ENCODE results near the gene ILKAP.

The ILKAP gene

GRCh38 chr2:238155761-238156694 lies 47.5 kb downstream of the ILKAP start:
- Mint-ChIP-seq H3K9me3 (no peaks in the 10 kb centered on the region), H3K4me3 (no peak overlapping the region), H3K27ac (no peak overlapping the region), H3K36me3 (no peaks in the 10 kb centered on the region), H3K4me1 (peaks cover 7% of the 10 kb centered on the region), H3K27me3 (peaks cover 7% of the 10 kb centered on the region)

DNA sequence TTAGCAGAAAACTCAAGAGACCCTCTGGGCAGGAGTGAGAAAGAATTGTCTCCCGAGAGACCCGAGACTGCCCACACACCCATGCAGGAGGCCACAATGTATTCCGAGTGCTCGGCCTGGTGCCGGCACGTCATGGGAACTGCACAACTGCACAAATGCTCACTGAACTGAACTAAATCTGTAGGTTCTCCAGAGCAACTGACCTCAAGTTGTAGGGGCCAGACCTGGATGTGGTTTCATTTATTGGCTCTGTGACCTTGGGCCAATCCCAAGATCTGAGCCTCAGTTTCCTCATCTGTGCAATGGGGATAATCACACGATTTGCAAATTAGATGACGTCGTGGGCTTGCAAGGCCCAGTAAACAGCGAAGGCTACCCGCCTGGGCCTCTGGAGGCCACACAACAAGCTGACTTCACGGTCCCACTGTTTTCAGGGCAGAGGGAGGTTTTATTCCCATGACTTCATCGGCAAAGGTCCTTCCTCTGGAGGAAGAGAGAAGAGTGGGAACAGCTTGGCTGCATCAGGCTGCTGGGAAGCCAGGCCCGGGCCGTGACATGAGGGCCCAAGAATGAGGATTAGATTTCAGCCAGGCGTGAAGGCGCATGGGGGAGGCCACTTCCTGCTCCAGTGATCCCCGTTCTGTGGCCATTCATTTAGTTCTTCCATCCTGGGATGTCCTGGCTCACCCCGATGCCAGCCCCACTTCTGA lies 48.3 kb downstream of the ILKAP start:
- Mint-ChIP-seq H3K9me3 (no peaks in the 10 kb centered on the region), H3K27ac (no peak overlapping the region), H3K27me3 (peaks cover 3% of the 10 kb centered on the region), H3K36me3 (no peaks in the 10 kb centered on the region), H3K4me3 (no peak overlapping the region), H3K4me1 (peaks cover 7% of the 10 kb centered on the region)

- no peaks in the 10 kb centered on the region for H3K9me3 Mint-ChIP-seq
- no peak overlapping the region for H3K27ac Mint-ChIP-seq
- peaks cover 3% of the 10 kb centered on the region for H3K27me3 Mint-ChIP-seq
- H3K4me3 Mint-ChIP-seq: no peak overlapping the region
- peaks cover 5% of the 10 kb centered on the region for H3K4me1 Mint-ChIP-seq
- H3K36me3 Mint-ChIP-seq: no peaks in the 10 kb centered on the region
These were observed 48.9 kb downstream of the ILKAP start for GRCh38 chr2:238154570-238154969.

- H3K27me3 Mint-ChIP-seq: no peaks in the 10 kb centered on the region
- no peaks in the 10 kb centered on the region for H3K9me3 Mint-ChIP-seq
- H3K27ac Mint-ChIP-seq: no peak overlapping the region
- H3K4me3 Mint-ChIP-seq: no peak overlapping the region
- H3K36me3 Mint-ChIP-seq: no peaks in the 10 kb centered on the region
- H3K4me1 Mint-ChIP-seq: no peaks in the 10 kb centered on the region
These were observed 50.5 kb downstream of the ILKAP start for GRCh38 chr2:238152771-238153688.

- Mint-ChIP-seq H3K4me1 (no peaks in the 10 kb centered on the region), H3K36me3 (no peaks in the 10 kb centered on the region), H3K4me3 (no peak overlapping the region), H3K27ac (no peak overlapping the region), H3K9me3 (no peaks in the 10 kb centered on the region), H3K27me3 (no peaks in the 10 kb centered on the region)
These were observed 51.8 kb downstream of the ILKAP start for GRCh38 chr2:238151628-238152235.

GRCh38 chr2:238151205-238151604 lies 52.3 kb downstream of the ILKAP start:
- H3K27me3 Mint-ChIP-seq: no peaks in the 10 kb centered on the region
- H3K9me3 Mint-ChIP-seq: no peaks in the 10 kb centered on the region
- H3K27ac Mint-ChIP-seq: no peak overlapping the region
- H3K4me1 Mint-ChIP-seq: no peaks in the 10 kb centered on the region
- no peaks in the 10 kb centered on the region for H3K36me3 Mint-ChIP-seq
- no peak overlapping the region for H3K4me3 Mint-ChIP-seq

DNA sequence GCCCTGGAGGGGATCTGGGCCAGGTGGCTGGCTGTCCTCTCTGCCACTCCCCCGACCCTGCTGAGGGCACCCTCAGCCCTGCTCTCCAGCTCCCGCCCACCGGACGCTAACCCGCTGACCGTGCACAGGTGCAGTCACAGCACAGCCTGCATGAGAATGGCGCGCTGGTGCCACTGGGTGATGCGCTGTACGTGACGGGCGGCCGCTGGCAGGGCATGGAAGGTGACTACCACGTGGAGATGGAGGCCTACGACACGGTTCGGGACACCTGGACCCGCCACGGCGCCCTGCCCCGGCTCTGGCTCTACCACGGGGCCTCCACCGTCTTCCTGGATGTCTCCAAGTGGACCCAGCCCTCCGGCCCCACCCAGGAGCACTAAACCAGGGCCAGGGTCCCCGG lies 52.8 kb downstream of the ILKAP start:
- no peaks in the 10 kb centered on the region for H3K27me3 Mint-ChIP-seq
- H3K4me3 Mint-ChIP-seq: no peak overlapping the region
- no peaks in the 10 kb centered on the region for H3K9me3 Mint-ChIP-seq
- H3K36me3 Mint-ChIP-seq: no peaks in the 10 kb centered on the region
- H3K27ac Mint-ChIP-seq: no peak overlapping the region
- H3K4me1 Mint-ChIP-seq: no peaks in the 10 kb centered on the region

DNA sequence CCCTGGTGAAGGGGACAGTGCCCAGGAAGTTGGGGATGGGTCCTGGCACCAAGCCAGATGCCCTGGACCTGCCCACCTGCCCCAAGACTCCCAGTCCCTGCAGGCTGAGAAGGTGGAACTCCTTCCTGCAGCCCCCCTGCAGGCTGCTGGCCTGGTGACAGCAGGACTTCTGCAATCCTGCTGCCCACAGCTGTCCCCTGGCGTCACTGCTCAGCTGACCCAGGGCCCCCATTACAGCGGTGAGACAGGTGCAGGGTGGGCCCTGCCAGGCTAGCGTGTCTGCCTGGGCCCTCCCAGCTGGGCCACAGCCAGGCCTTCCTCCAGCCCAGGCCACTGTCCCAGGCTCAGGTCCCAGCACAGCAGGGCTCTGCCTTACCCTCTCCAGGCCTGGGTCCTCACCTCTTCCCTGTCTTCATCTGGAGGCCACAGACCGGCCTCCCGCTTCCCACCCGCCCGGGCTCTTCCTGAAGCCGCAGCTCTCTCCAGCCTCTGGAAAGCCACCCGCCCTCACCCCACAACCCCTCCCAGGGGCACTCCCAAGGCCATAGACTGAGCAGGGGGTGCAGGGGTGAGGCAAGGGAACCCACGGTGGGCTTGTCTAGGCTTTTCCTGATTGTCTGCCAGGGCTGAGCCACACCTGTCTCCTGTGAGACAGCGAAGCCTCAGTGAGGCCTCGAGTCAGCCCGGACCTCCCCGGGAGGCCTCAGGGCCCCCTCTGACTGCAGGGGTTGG lies 53.5 kb downstream of the ILKAP start:
- H3K4me3 Mint-ChIP-seq: no peak overlapping the region
- no peaks in the 10 kb centered on the region for H3K4me1 Mint-ChIP-seq
- no peak overlapping the region for H3K27ac Mint-ChIP-seq
- H3K36me3 Mint-ChIP-seq: no peaks in the 10 kb centered on the region
- no peaks in the 10 kb centered on the region for H3K27me3 Mint-ChIP-seq
- no peaks in the 10 kb centered on the region for H3K9me3 Mint-ChIP-seq

GRCh38 chr2:238148981-238149380 lies 54.5 kb downstream of the ILKAP start:
- H3K9me3 Mint-ChIP-seq: no peaks in the 10 kb centered on the region
- no peaks in the 10 kb centered on the region for H3K4me1 Mint-ChIP-seq
- H3K36me3 Mint-ChIP-seq: no peaks in the 10 kb centered on the region
- no peaks in the 10 kb centered on the region for H3K27me3 Mint-ChIP-seq
- H3K4me3 Mint-ChIP-seq: no peak overlapping the region
- H3K27ac Mint-ChIP-seq: no peak overlapping the region

DNA sequence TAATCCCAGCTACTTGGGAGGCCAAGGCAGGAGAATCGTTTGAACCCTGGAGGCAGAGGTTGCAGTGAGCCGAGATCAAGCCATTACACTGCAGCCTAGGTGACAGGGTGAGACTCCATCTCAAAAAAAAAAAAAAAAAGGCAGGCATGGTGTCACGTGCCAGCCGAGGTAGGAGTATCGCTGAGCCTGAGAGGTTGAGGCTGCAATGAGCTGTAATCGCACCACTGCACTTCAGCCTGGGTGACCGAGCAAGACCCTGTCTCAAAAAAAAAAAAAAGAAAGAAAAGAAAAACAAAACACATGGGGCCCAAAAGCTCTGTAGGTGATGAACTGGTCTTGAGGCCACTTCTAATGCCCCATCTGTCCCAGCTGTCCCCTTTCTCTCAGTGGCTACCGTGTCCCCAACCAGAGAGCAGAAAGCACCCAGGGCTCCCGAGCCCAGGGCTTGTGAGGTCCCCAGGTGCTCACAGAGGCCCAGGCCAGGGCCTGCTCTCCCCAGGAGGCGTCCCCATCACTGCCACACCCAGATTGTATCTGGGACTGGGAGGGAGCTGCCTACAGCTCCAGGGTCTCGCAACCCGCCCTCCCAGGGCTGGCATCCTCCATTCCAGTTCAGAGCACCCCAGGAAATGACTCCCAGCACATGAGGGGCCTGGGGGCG lies 56.5 kb downstream of the ILKAP start:
- Mint-ChIP-seq H3K36me3 (no peaks in the 10 kb centered on the region), H3K4me3 (no peak overlapping the region), H3K9me3 (no peaks in the 10 kb centered on the region), H3K27me3 (no peaks in the 10 kb centered on the region), H3K27ac (no peak overlapping the region), H3K4me1 (peaks cover under 1% of the 10 kb centered on the region)

- Mint-ChIP-seq H3K36me3 (no peaks in the 10 kb centered on the region), H3K4me3 (no peak overlapping the region), H3K9me3 (no peaks in the 10 kb centered on the region), H3K4me1 (peaks cover 8% of the 10 kb centered on the region), H3K27ac (no peak overlapping the region), H3K27me3 (no peaks in the 10 kb centered on the region)
These were observed 57.6 kb downstream of the ILKAP start for GRCh38 chr2:238145851-238146250.

- Mint-ChIP-seq H3K4me1 (peaks cover 8% of the 10 kb centered on the region), H3K9me3 (no peaks in the 10 kb centered on the region), H3K4me3 (no peak overlapping the region), H3K27ac (no peak overlapping the region), H3K36me3 (no peaks in the 10 kb centered on the region), H3K27me3 (no peaks in the 10 kb centered on the region)
These were observed 58.4 kb downstream of the ILKAP start for GRCh38 chr2:238145046-238145445.

DNA sequence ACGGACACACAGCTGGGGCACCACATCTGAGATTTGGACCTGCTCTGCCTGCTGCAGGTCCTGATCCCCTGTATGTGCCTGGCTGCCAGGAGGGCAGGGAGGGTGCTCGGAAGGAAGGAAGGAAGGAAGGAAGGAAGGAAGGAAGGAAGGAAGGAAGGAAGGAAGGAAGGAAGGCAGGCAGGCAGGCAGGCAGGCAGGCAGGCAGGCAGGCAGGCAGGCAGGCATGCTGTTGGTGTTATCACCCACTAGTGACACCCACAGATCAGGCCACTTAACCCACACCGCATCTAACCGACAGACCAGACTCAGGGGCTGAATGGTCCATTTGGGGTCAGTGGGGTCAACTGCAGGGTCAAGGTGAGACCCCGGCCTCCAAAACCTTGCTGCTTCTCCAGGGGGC lies 59.2 kb downstream of the ILKAP start:
- Mint-ChIP-seq H3K27me3 (no peaks in the 10 kb centered on the region), H3K36me3 (no peaks in the 10 kb centered on the region), H3K9me3 (no peaks in the 10 kb centered on the region), H3K4me3 (no peak overlapping the region), H3K4me1 (peaks cover 8% of the 10 kb centered on the region), H3K27ac (no peak overlapping the region)

DNA sequence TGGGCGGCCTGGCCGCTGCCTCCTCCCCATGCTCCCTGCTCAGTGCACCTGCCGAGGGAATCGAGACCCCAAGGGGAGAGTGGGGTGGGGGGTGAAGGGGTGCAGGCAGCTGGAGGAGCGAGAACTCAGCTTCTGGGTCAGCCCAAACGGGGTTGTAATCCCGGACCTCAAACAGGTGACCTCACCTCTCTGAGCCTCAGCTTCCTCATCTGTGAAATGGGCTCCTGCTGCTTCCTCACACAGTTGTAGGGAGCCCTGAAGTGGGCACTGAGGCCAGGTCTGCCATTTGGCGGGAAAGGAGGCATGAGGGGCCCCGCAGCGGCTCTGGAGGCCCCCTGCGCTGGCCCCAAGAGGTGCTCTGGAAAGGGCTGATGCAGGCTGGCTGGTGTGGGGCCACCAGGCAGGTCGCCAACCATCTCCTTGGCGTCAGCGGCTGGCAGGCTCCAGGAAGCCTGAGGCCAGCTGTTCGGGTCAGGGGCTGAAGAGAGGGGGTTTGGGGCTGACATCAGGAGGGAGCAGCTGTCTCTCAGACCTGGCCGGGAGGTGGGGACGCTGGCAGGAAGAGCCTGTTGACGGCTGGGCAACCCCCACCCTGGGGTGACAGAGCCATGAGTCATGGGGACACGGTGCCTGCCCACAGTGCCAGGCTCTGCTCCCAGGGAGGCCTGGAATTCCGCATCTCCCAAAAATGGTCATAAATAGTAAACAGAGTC lies 60.1 kb downstream of the ILKAP start:
- H3K27ac Mint-ChIP-seq: no peak overlapping the region
- H3K27me3 Mint-ChIP-seq: no peaks in the 10 kb centered on the region
- H3K4me3 Mint-ChIP-seq: no peak overlapping the region
- peaks cover 8% of the 10 kb centered on the region for H3K4me1 Mint-ChIP-seq
- no peaks in the 10 kb centered on the region for H3K9me3 Mint-ChIP-seq
- H3K36me3 Mint-ChIP-seq: no peaks in the 10 kb centered on the region

Measured in activated naive CD4-positive, alpha-beta T cell treated with anti-CD3 and anti-CD28 coated beads, Interleukin-2, amount 50 U/mL, for 24 hours (primary cell).